ENCODE results near the gene ANKRD22.
A peak's percentile ranks its signal among the peaks of the same experiment; 100 is the strongest.

The ANKRD22 gene

GRCh38 chr10:88851706-88852105 lies at the start of gene ANKRD22:
ANKRD22 (minus strand) TSS chr10:88851844; CDS start chr10:88851607, 237 bp downstream.
- peak within 1 kb of the TSS; percentile 57 for H3K27ac ChIP-seq (ENCODE audit: low read length)
- H3K4me3 ChIP-seq (ENCODE audit: low read depth in 1 of 2, low read length in 2 of 2): peak within 1 kb of the TSS in 1 of 2 donors; percentile 40
- no peaks in the 10 kb centered on the region for H3K36me3 ChIP-seq (ENCODE audit: control insufficient read depth in 1 of 2, insufficient read depth in 2 of 2, low read length in 2 of 2)
- no peaks in the 10 kb centered on the region for H3K4me1 ChIP-seq (ENCODE audit: control insufficient read depth in 1 of 2, insufficient read depth in 2 of 2, low read length in 2 of 2)
- no peaks in the 10 kb centered on the region for H3K27me3 ChIP-seq (ENCODE audit: low read depth, low read length)
- no peaks in the 10 kb centered on the region for H3K9me3 ChIP-seq (ENCODE audit: control insufficient read depth in 1 of 2, low read length in 2 of 2)

GRCh38 chr10:88899886-88900285 lies 48.2 kb upstream of the ANKRD22 start:
- Histone ChIP-seq H3K27ac (ENCODE audit: low read length) (peak overlapping the region; percentile 19), H3K27me3 (ENCODE audit: low read depth, low read length) (no peaks in the 10 kb centered on the region), H3K36me3 (ENCODE audit: control insufficient read depth in 1 of 2, insufficient read depth in 2 of 2, low read length in 2 of 2) (no peaks in the 10 kb centered on the region), H3K9me3 (ENCODE audit: control insufficient read depth in 1 of 2, low read length in 2 of 2) (no peaks in the 10 kb centered on the region), H3K4me1 (ENCODE audit: control insufficient read depth in 1 of 2, insufficient read depth in 2 of 2, low read length in 2 of 2) (peaks cover 11 to 27% of the 10 kb centered on the region in 2 donors), H3K4me3 (ENCODE audit: low read depth in 1 of 2, low read length in 2 of 2) (no peak overlapping the region)

- Histone ChIP-seq H3K4me1 (ENCODE audit: control insufficient read depth in 1 of 2, insufficient read depth in 2 of 2, low read length in 2 of 2) (peaks cover 18 to 34% of the 10 kb centered on the region in 2 donors), H3K27ac (ENCODE audit: low read length) (peak overlapping the region; percentile 26), H3K4me3 (ENCODE audit: low read depth in 1 of 2, low read length in 2 of 2) (no peak overlapping the region)
Measured at GRCh38 chr10:88898727-88899126, 47.1 kb upstream of the ANKRD22 start.

GRCh38 chr10:88896994-88897853 lies 45.6 kb upstream of the ANKRD22 start:
- no peaks in the 10 kb centered on the region for H3K9me3 ChIP-seq (ENCODE audit: control insufficient read depth in 1 of 2, low read length in 2 of 2)
- H3K27ac ChIP-seq (ENCODE audit: low read length): peak overlapping the region; percentile 94
- peaks cover 18 to 35% of the 10 kb centered on the region in 2 donors for H3K4me1 ChIP-seq (ENCODE audit: control insufficient read depth in 1 of 2, insufficient read depth in 2 of 2, low read length in 2 of 2)

More at GRCh38 chr10:88898727-88899126, 47.1 kb upstream of the ANKRD22 start:
- H3K36me3 ChIP-seq (ENCODE audit: control insufficient read depth in 1 of 2, insufficient read depth in 2 of 2, low read length in 2 of 2): no peaks in the 10 kb centered on the region
- no peaks in the 10 kb centered on the region for H3K9me3 ChIP-seq (ENCODE audit: control insufficient read depth in 1 of 2, low read length in 2 of 2)
- H3K27me3 ChIP-seq (ENCODE audit: low read depth, low read length): no peaks in the 10 kb centered on the region

GRCh38 chr10:88896372-88896993 lies 44.8 kb upstream of the ANKRD22 start:
- Histone ChIP-seq H3K27ac (ENCODE audit: low read length) (peak overlapping the region; percentile 94), H3K4me3 (ENCODE audit: low read depth in 1 of 2, low read length in 2 of 2) (peak overlapping the region in 1 of 2 donors; percentile 18)

More at GRCh38 chr10:88896994-88897853, 45.6 kb upstream of the ANKRD22 start:
- Histone ChIP-seq H3K36me3 (ENCODE audit: control insufficient read depth in 1 of 2, insufficient read depth in 2 of 2, low read length in 2 of 2) (no peaks in the 10 kb centered on the region), H3K27me3 (ENCODE audit: low read depth, low read length) (no peaks in the 10 kb centered on the region), H3K4me3 (ENCODE audit: low read depth in 1 of 2, low read length in 2 of 2) (peak overlapping the region in 1 of 2 donors; percentile 18)

GRCh38 chr10:88895250-88895649 lies 43.6 kb upstream of the ANKRD22 start:
- H3K4me3 ChIP-seq (ENCODE audit: low read depth in 1 of 2, low read length in 2 of 2): no peak overlapping the region
- peaks cover 18 to 25% of the 10 kb centered on the region in 2 donors for H3K4me1 ChIP-seq (ENCODE audit: control insufficient read depth in 1 of 2, insufficient read depth in 2 of 2, low read length in 2 of 2)
- no peaks in the 10 kb centered on the region for H3K27me3 ChIP-seq (ENCODE audit: low read depth, low read length)
- peak overlapping the region; percentile 94 for H3K27ac ChIP-seq (ENCODE audit: low read length)
- H3K36me3 ChIP-seq (ENCODE audit: control insufficient read depth in 1 of 2, insufficient read depth in 2 of 2, low read length in 2 of 2): no peaks in the 10 kb centered on the region
- H3K9me3 ChIP-seq (ENCODE audit: control insufficient read depth in 1 of 2, low read length in 2 of 2): no peaks in the 10 kb centered on the region

More at GRCh38 chr10:88896372-88896993, 44.8 kb upstream of the ANKRD22 start:
- no peaks in the 10 kb centered on the region for H3K27me3 ChIP-seq (ENCODE audit: low read depth, low read length)
- H3K9me3 ChIP-seq (ENCODE audit: control insufficient read depth in 1 of 2, low read length in 2 of 2): no peaks in the 10 kb centered on the region
- H3K36me3 ChIP-seq (ENCODE audit: control insufficient read depth in 1 of 2, insufficient read depth in 2 of 2, low read length in 2 of 2): no peaks in the 10 kb centered on the region
- peaks cover 18 to 35% of the 10 kb centered on the region in 2 donors for H3K4me1 ChIP-seq (ENCODE audit: control insufficient read depth in 1 of 2, insufficient read depth in 2 of 2, low read length in 2 of 2)

GRCh38 chr10:88893611-88894010 lies 42.0 kb upstream of the ANKRD22 start:
- Histone ChIP-seq H3K4me1 (ENCODE audit: control insufficient read depth in 1 of 2, insufficient read depth in 2 of 2, low read length in 2 of 2) (peaks cover 13 to 25% of the 10 kb centered on the region in 2 donors), H3K27me3 (ENCODE audit: low read depth, low read length) (no peaks in the 10 kb centered on the region), H3K36me3 (ENCODE audit: control insufficient read depth in 1 of 2, insufficient read depth in 2 of 2, low read length in 2 of 2) (no peaks in the 10 kb centered on the region), H3K27ac (ENCODE audit: low read length) (peak overlapping the region; percentile 40), H3K9me3 (ENCODE audit: control insufficient read depth in 1 of 2, low read length in 2 of 2) (no peaks in the 10 kb centered on the region), H3K4me3 (ENCODE audit: low read depth in 1 of 2, low read length in 2 of 2) (no peak overlapping the region)

GRCh38 chr10:88892222-88892967 lies 40.8 kb upstream of the ANKRD22 start:
- Histone ChIP-seq H3K4me1 (ENCODE audit: control insufficient read depth in 1 of 2, insufficient read depth in 2 of 2, low read length in 2 of 2) (peaks cover 16 to 24% of the 10 kb centered on the region in 2 donors), H3K27me3 (ENCODE audit: low read depth, low read length) (no peaks in the 10 kb centered on the region), H3K36me3 (ENCODE audit: control insufficient read depth in 1 of 2, insufficient read depth in 2 of 2, low read length in 2 of 2) (no peaks in the 10 kb centered on the region), H3K9me3 (ENCODE audit: control insufficient read depth in 1 of 2, low read length in 2 of 2) (no peaks in the 10 kb centered on the region), H3K4me3 (ENCODE audit: low read depth in 1 of 2, low read length in 2 of 2) (no peak overlapping the region), H3K27ac (ENCODE audit: low read length) (no peak overlapping the region)

GRCh38 chr10:88890681-88891381 lies 39.2 kb upstream of the ANKRD22 start:
- Histone ChIP-seq H3K9me3 (ENCODE audit: control insufficient read depth in 1 of 2, low read length in 2 of 2) (no peaks in the 10 kb centered on the region), H3K27ac (ENCODE audit: low read length) (no peak overlapping the region), H3K4me1 (ENCODE audit: control insufficient read depth in 1 of 2, insufficient read depth in 2 of 2, low read length in 2 of 2) (peaks cover 11 to 18% of the 10 kb centered on the region in 2 donors), H3K27me3 (ENCODE audit: low read depth, low read length) (no peaks in the 10 kb centered on the region), H3K4me3 (ENCODE audit: low read depth in 1 of 2, low read length in 2 of 2) (no peak overlapping the region), H3K36me3 (ENCODE audit: control insufficient read depth in 1 of 2, insufficient read depth in 2 of 2, low read length in 2 of 2) (no peaks in the 10 kb centered on the region)

- Histone ChIP-seq H3K27me3 (ENCODE audit: low read depth, low read length) (no peaks in the 10 kb centered on the region), H3K36me3 (ENCODE audit: control insufficient read depth in 1 of 2, insufficient read depth in 2 of 2, low read length in 2 of 2) (no peaks in the 10 kb centered on the region), H3K9me3 (ENCODE audit: control insufficient read depth in 1 of 2, low read length in 2 of 2) (no peaks in the 10 kb centered on the region), H3K4me3 (ENCODE audit: low read depth in 1 of 2, low read length in 2 of 2) (no peak overlapping the region), H3K4me1 (ENCODE audit: control insufficient read depth in 1 of 2, insufficient read depth in 2 of 2, low read length in 2 of 2) (peaks cover 11% of the 10 kb centered on the region in 2 donors), H3K27ac (ENCODE audit: low read length) (no peak overlapping the region)
Measured at GRCh38 chr10:88889559-88890337, 38.1 kb upstream of the ANKRD22 start.

All from muscle layer of duodenum (tissue), 2 donors.